Medulla oblongata (tissue), 1 donor: ENCODE results near the gene TP53BP2.
"Not testable (repeated sequence)": the region's sequence is repeated elsewhere in the genome, so short reads cannot be mapped to it uniquely, and the experiment has no call there.

ENCODE experiments used
- DNase-seq: peaks from one replicate; pipeline ENCODE4 v3.0.0-alpha.2; 2015; ENCODE audit errors: extremely low spot score

The TP53BP2 gene

GRCh38 chr1:223742856-223743517 is 102.8 kb downstream of the TP53BP2 start:
- DNase-seq = no peak

GRCh38 chr1:223741861-223742260 is 103.9 kb downstream of the TP53BP2 start:
- DNase-seq = no peak

GRCh38 chr1:223740038-223740736 is 105.6 kb downstream of the TP53BP2 start:
- DNase-seq = not testable (repeated sequence)

- DNase-seq = no peak
These were observed 106.2 kb downstream of the TP53BP2 start for GRCh38 chr1:223739366-223740037.

- DNase-seq = no peak
These were observed 107.0 kb downstream of the TP53BP2 start for GRCh38 chr1:223738465-223739365.

GRCh38 chr1:223737342-223737741 is 108.4 kb downstream of the TP53BP2 start:
- no peak for DNase-seq

GRCh38 chr1:223736638-223737037 is 109.1 kb downstream of the TP53BP2 start:
- not testable (repeated sequence) for DNase-seq

- DNase-seq = peak; percentile 63
These were observed 111.6 kb downstream of the TP53BP2 start for GRCh38 chr1:223733898-223734852.

- DNase-seq = no peak
These were observed 112.6 kb downstream of the TP53BP2 start for GRCh38 chr1:223732993-223733798.

GRCh38 chr1:223731133-223731770 is 114.5 kb downstream of the TP53BP2 start:
- DNase-seq = peak; percentile 69

GRCh38 chr1:223730479-223731132 is 115.1 kb downstream of the TP53BP2 start:
- DNase-seq = no peak

- no peak for DNase-seq
These were observed 115.8 kb downstream of the TP53BP2 start for GRCh38 chr1:223729906-223730305.
